A549 (cell line): ENCODE data around the gene ZBTB16. TPM values are rescaled to one million over a fixed set of nuclear protein-coding genes. Genes with fewer than 3 reads are reported as not detected.
A peak's percentile ranks its signal among the peaks of the same experiment; 100 is the strongest.

Source experiments
- ATAC-seq, 2 experiments: fragments of 200-7000 bp in 1 of 2; fragments of >200 bp in 1 of 2; cut with Nextera tagmentation in 1 of 2; cut with Tn5 transposase in 1 of 2; 3 replicates each; pipeline versions ENCODE4 v1.8.0 to v1.9.1; 2018 to 2020; ENCODE audit warnings: mild to moderate bottlenecking in 1 of 2, moderate library complexity in 1 of 2
- CTCF ChIA-PET: fragments of 300-600 bp; sonication (Branson Sonifier 250); formaldehyde crosslinking; extraction: SDS; loops from one replicate; lab custom pipeline; 2021; ENCODE audit warnings: antibody characterized with exemption, inconsistent platforms; lab: Yijun Ruan, JAX
- POLR2A ChIA-PET: fragments of 350-600 bp; formaldehyde crosslinking; extraction: SDS; loops from one replicate; lab custom pipeline; 2021; ENCODE audit warnings: antibody characterized with exemption, inconsistent platforms; lab: Yijun Ruan, JAX
- DNase-seq, 2 experiments: peaks; one replicate each; pipeline versions ENCODE4 v3.0.0 to v3.0.0-alpha.2; 2011 to 2016; ENCODE audit warnings: low read depth in 1 of 2, low spot score in 1 of 2
- FAIRE-seq: peaks from 2 replicates; lab custom pipeline; 2011; peaks lifted over from hg19 to GRCh38; lab: Jason Lieb, UNC
- H3K27ac ChIP-seq, 2 experiments: fragments of >200 bp; sonication (Bioruptor Twin); formaldehyde crosslinking; 3 replicates each; pipeline ENCODE4 v1.5.1; 2016 to 2017
- H3K4me1 ChIP-seq: fragments of >200 bp; sonication (Bioruptor Twin); formaldehyde crosslinking; 3 replicates; pipeline ENCODE4 v1.6.1; 2016
- H3K4me2 ChIP-seq: fragments of >200 bp; sonication (Bioruptor Twin); formaldehyde crosslinking; 3 replicates; pipeline ENCODE4 v1.6.1; 2016
- H3K4me3 ChIP-seq: fragments of >200 bp; sonication (Bioruptor Twin); formaldehyde crosslinking; 3 replicates; pipeline ENCODE4 v1.5.1; 2016
- H3K9me3 ChIP-seq: fragments of >200 bp; sonication (Bioruptor Twin); formaldehyde crosslinking; 3 replicates; pipeline ENCODE4 v1.6.1; 2016
- BHLHE40 ChIP-seq: IDR thresholded peaks from 2 replicates; pipeline ENCODE4 v1.6.1; 2012; ENCODE audit warnings: low read depth, low read length, inconsistent platforms
- CEBPB ChIP-seq, 2 experiments: fragments of >200 bp in 1 of 2; sonication (Bioruptor Twin) in 1 of 2; formaldehyde crosslinking in 1 of 2; IDR thresholded peaks; 2 replicates each; pipeline ENCODE4 v1.6.1; 2012 to 2016
- CHD2 ChIP-seq: fragments of 150-350 bp; IDR thresholded peaks from 2 replicates; pipeline ENCODE4 v1.6.1; 2014; ENCODE audit warnings: low read length; ENCODE audit not compliant: partially characterized antibody
- EHMT2 ChIP-seq: fragments of 200-600 bp; sonication (generic); IDR thresholded peaks from 2 replicates; pipeline ENCODE4 v1.6.1; 2016; ENCODE audit warnings: antibody characterized with exemption, low read depth, mild to moderate bottlenecking, moderate library complexity
- EP300 ChIP-seq, 2 experiments: fragments of >200 bp; sonication (Bioruptor Twin); formaldehyde crosslinking; IDR thresholded peaks; 2 replicates in 1 of 2; 3 replicates in 1 of 2; pipeline ENCODE4 v1.6.1; 2016 to 2017
- ESRRA ChIP-seq: fragments of 150-350 bp; IDR thresholded peaks from 2 replicates; pipeline ENCODE4 v1.6.1; 2014; ENCODE audit warnings: mild to moderate bottlenecking, low read length, borderline replicate concordance
- FOSB ChIP-seq: fragments of 250-450 bp; sonication (Bioruptor Pico); IDR thresholded peaks from 2 replicates; pipeline ENCODE4 v1.5.0; 2020; ENCODE audit warnings: mild to moderate bottlenecking, moderate library complexity
- FOSL2 ChIP-seq, 2 experiments: fragments of 450-650 bp in 1 of 2; fragments of >200 bp in 1 of 2; sonication (Bioruptor Twin) in 1 of 2; formaldehyde crosslinking; IDR thresholded peaks; 2 replicates each; pipeline versions ENCODE4 v1.5.0 to v1.6.1; 2016 to 2020; ENCODE audit warnings: mild to moderate bottlenecking in 1 of 2, moderate library complexity in 1 of 2
- GATA3 ChIP-seq: IDR thresholded peaks from 2 replicates; pipeline ENCODE4 v1.6.1; 2012; ENCODE audit warnings: borderline replicate concordance
- HOXA7 ChIP-seq: fragments of 250-450 bp; sonication (Bioruptor Pico); IDR thresholded peaks from 2 replicates; pipeline ENCODE4 v1.5.0; 2020; ENCODE audit warnings: mild to moderate bottlenecking, moderate library complexity
- JUN ChIP-seq, 2 experiments: fragments of >200 bp; sonication (Bioruptor Twin); formaldehyde crosslinking; IDR thresholded peaks; 2 replicates in 1 of 2; 3 replicates in 1 of 2; pipeline ENCODE4 v1.6.1; 2016 to 2017
- JUNB ChIP-seq: fragments of >200 bp; sonication (Bioruptor Twin); formaldehyde crosslinking; IDR thresholded peaks from 2 replicates; pipeline ENCODE4 v1.6.1; 2016
- KDM1A ChIP-seq: fragments of 200-600 bp; sonication (generic); IDR thresholded peaks from 2 replicates; pipeline ENCODE4 v1.6.1; 2016; ENCODE audit warnings: low read depth, mild to moderate bottlenecking
- NPAS2 ChIP-seq: fragments of 250-450 bp; sonication (Bioruptor Pico); IDR thresholded peaks from 2 replicates; pipeline ENCODE4 v1.8.0; 2022; ENCODE audit warnings: mild to moderate bottlenecking, moderate library complexity, borderline replicate concordance
- RNF2 ChIP-seq: fragments of 200-600 bp; sonication (generic); IDR thresholded peaks from 2 replicates; pipeline ENCODE4 v1.6.1; 2016; ENCODE audit warnings: low read depth, mild to moderate bottlenecking, antibody characterized with exemption, moderate library complexity, borderline replicate concordance
- SMC3 ChIP-seq: fragments of >200 bp; sonication (Bioruptor Twin); formaldehyde crosslinking; IDR thresholded peaks from 3 replicates; pipeline ENCODE4 v1.6.1; 2018; ENCODE audit warnings: inconsistent platforms
- SREBF2 ChIP-seq: fragments of 450-650 bp; IDR thresholded peaks from 2 replicates; pipeline ENCODE4 v1.6.1; 2014; ENCODE audit warnings: mild to moderate bottlenecking, moderate library complexity
- TP53 ChIP-seq: fragments of 250-450 bp; sonication (Bioruptor Pico); IDR thresholded peaks from 2 replicates; pipeline ENCODE4 v1.5.0; 2021; ENCODE audit warnings: mild to moderate bottlenecking, moderate library complexity
- ZC3H11A ChIP-seq: fragments of 450-650 bp; IDR thresholded peaks from 2 replicates; pipeline ENCODE4 v1.6.1; 2014; ENCODE audit warnings: antibody characterized with exemption, mild to moderate bottlenecking
- ZFP36 ChIP-seq: fragments of 450-650 bp; IDR thresholded peaks from 2 replicates; pipeline ENCODE4 v1.6.1; 2014; ENCODE audit warnings: borderline replicate concordance; ENCODE audit not compliant: partially characterized antibody
- WGBS: methylation state at CpG from one replicate; pipeline ENCODE4 v1.1.6; 2017; ENCODE audit errors: missing lambda C conversion rate; 5-methylcytosine and 5-hydroxymethylcytosine counted together
- polyA plus RNA-seq, 4 experiments: library from polyadenylated mRNA; depleted of rRNA in 3 of 4; stranded (reverse); fragments of >200 nt; fragmentation: RNase III in 1 of 4; extraction: RNeasy Plus Mini Kit Qiagen cat#74134 plus additional on column Dnase treatment in 1 of 4; gene quantifications; 2 replicates in 3 of 4; 3 replicates in 1 of 4; pipeline ENCODE4 v1.2.3, GENCODE V29; 2011 to 2017
- TF ChIP-seq, protein P1 (sequence below): fragments of 250-450 bp; sonication (Bioruptor Pico); IDR thresholded peaks from 2 replicates; pipeline ENCODE4 v1.5.0; 2020; ENCODE audit warnings: low read depth, mild to moderate bottlenecking, moderate library complexity
- TF ChIP-seq, protein P2 (sequence below): IDR thresholded peaks from 2 replicates; pipeline ENCODE4 v1.6.1; 2012; ENCODE audit warnings: low read depth, borderline replicate concordance
- TF ChIP-seq, protein P3 (sequence below): fragments of >200 bp; sonication (Bioruptor Twin); formaldehyde crosslinking; IDR thresholded peaks from 2 replicates; pipeline ENCODE4 v1.6.1; 2016
- TF ChIP-seq, protein P4 (sequence below): fragments of 200-600 bp; sonication (generic); IDR thresholded peaks from 2 replicates; pipeline ENCODE4 v1.6.1; 2016; ENCODE audit warnings: antibody characterized with exemption, mild to moderate bottlenecking, moderate library complexity
- TF ChIP-seq, protein P5 (sequence below): fragments of 250-450 bp; sonication (Bioruptor Pico); IDR thresholded peaks from 2 replicates; pipeline ENCODE4 v1.5.0; 2021; ENCODE audit warnings: mild to moderate bottlenecking, moderate library complexity, borderline replicate concordance
- TF ChIP-seq, protein P6 (sequence below): IDR thresholded peaks from 2 replicates; pipeline ENCODE4 v1.6.1; 2012

ZBTB16 gene
- polyA plus RNA-seq, 2 of the 4 experiments (the other 2 are of a cell fraction), result not detected

DNA sequence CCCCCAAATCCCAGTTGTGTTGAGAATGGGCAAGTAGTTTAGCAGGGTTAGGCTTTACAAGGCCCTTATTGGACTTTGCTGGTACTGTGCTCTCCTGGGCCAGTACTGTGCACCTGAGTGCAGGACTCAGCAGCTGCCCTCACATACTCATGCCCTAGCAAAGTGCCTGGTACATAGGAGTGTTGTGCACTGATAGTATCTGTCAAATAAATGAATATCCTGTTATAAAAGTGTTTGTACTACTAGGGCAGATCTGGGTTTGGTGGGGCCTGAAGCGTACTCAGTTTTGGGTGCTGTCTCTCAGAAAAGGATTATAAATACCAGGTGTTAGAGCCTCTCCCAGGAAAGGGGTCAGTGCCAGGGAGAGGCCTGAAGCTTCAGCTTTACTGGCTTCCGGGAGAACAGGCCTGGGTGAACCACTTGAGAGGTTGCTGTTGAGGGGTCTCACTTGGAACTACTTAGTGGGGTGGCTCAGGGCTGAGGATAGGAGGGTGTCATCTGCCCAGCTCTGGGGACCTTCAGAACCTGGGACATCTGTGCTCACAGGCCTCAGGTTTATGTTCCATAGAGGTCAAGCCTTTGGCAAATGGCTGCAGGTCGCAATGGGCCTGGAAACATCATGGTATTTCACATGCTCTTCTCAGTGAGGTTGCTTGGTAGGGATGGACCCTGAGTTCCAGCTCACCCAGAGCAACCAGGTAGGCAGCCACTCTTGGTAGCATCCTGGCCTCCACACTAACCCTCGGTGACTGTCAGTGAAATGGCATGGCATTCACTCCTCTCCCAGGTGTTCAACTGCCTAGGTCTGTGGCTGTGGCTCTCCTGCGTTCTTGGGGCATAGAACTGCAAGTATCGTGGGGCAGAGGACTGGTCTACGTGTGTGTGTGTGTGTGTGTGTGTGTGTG is 106.1 kb downstream of the ZBTB16 start:
- 60% methylated on average over 4 of the region's 7 CpGs for WGBS
- TF ChIP-seq SREBF2 (no peak), EP300 (IDR thresholded peaks at IDR 0.05) (no peak), HOXA7 (CRISPR knock-in tag) (no peak), BHLHE40 (no peak), ZFP36 (no peak), RNF2 (no peak), FOSL2 (IDR thresholded peaks at IDR 0.05) (no peak), FOSL2 (CRISPR knock-in tag; IDR thresholded peaks at IDR 0.05) (no peak), GATA3 (no peak), JUNB (no peak), ESRRA (no peak), ZC3H11A (no peak), CEBPB (IDR thresholded peaks at IDR 0.05) (no peak), EHMT2 (no peak), FOSB (CRISPR knock-in tag) (no peak), TP53 (CRISPR knock-in tag) (no peak)
- TF ChIP-seq, protein P1, sequence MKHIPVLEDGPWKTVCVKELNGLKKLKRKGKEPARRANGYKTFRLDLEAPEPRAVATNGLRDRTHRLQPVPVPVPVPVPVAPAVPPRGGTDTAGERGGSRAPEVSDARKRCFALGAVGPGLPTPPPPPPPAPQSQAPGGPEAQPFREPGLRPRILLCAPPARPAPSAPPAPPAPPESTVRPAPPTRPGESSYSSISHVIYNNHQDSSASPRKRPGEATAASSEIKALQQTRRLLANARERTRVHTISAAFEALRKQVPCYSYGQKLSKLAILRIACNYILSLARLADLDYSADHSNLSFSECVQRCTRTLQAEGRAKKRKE (CRISPR knock-in tag), result no peak
- TF ChIP-seq, protein P2, sequence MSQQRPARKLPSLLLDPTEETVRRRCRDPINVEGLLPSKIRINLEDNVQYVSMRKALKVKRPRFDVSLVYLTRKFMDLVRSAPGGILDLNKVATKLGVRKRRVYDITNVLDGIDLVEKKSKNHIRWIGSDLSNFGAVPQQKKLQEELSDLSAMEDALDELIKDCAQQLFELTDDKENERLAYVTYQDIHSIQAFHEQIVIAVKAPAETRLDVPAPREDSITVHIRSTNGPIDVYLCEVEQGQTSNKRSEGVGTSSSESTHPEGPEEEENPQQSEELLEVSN, result no peak
- TF ChIP-seq, protein P3, sequence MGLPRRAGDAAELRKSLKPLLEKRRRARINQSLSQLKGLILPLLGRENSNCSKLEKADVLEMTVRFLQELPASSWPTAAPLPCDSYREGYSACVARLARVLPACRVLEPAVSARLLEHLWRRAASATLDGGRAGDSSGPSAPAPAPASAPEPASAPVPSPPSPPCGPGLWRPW, result no peak
- Histone ChIP-seq H3K27ac (peak overlapping the region in 1 of 2 experiments; percentile 77; a peak in 1 of 6 replicates), H3K9me3 (no peaks in the 10 kb centered on the region), H3K4me1 (peaks cover 14% of the 10 kb centered on the region), H3K4me2 (no peak overlapping the region), H3K4me3 (no peak overlapping the region)
- ATAC-seq (no peak), FAIRE-seq (no peak), DNase-seq (no peak)
- ChIA-PET CTCF (no interaction called here), POLR2A (no interaction called here)

DNA sequence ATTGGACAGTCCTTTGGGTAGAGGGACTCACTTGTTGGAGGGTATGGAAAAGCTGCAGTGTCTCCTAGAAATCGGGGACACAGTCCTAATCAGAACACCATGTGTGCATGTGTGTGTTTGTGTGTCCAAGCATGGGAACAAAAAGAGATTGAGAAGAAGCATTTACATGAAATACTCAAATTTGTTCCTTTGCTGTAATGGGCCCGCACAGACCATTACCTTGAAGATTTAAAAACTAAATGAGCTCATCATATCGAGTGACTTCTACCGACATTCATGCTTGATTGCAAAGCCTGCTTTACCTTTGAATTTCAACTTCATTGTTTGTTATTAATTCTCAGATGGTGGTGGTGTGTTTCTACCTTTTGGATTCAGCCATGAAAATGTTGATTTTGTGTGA is 106.9 kb downstream of the ZBTB16 start:
- no peak for FAIRE-seq

More for the DNA sequence above, 106.9 kb downstream of the ZBTB16 start:
- POLR2A ChIA-PET, result no interaction called here
- peaks cover 13% of the 10 kb centered on the region for H3K4me1 ChIP-seq
- no peak overlapping the region for H3K4me2 ChIP-seq
- TF ChIP-seq, protein P4, sequence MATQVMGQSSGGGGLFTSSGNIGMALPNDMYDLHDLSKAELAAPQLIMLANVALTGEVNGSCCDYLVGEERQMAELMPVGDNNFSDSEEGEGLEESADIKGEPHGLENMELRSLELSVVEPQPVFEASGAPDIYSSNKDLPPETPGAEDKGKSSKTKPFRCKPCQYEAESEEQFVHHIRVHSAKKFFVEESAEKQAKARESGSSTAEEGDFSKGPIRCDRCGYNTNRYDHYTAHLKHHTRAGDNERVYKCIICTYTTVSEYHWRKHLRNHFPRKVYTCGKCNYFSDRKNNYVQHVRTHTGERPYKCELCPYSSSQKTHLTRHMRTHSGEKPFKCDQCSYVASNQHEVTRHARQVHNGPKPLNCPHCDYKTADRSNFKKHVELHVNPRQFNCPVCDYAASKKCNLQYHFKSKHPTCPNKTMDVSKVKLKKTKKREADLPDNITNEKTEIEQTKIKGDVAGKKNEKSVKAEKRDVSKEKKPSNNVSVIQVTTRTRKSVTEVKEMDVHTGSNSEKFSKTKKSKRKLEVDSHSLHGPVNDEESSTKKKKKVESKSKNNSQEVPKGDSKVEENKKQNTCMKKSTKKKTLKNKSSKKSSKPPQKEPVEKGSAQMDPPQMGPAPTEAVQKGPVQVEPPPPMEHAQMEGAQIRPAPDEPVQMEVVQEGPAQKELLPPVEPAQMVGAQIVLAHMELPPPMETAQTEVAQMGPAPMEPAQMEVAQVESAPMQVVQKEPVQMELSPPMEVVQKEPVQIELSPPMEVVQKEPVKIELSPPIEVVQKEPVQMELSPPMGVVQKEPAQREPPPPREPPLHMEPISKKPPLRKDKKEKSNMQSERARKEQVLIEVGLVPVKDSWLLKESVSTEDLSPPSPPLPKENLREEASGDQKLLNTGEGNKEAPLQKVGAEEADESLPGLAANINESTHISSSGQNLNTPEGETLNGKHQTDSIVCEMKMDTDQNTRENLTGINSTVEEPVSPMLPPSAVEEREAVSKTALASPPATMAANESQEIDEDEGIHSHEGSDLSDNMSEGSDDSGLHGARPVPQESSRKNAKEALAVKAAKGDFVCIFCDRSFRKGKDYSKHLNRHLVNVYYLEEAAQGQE, result no peak
- no peak for TF ChIP-seq EHMT2
- TF ChIP-seq, protein P5, sequence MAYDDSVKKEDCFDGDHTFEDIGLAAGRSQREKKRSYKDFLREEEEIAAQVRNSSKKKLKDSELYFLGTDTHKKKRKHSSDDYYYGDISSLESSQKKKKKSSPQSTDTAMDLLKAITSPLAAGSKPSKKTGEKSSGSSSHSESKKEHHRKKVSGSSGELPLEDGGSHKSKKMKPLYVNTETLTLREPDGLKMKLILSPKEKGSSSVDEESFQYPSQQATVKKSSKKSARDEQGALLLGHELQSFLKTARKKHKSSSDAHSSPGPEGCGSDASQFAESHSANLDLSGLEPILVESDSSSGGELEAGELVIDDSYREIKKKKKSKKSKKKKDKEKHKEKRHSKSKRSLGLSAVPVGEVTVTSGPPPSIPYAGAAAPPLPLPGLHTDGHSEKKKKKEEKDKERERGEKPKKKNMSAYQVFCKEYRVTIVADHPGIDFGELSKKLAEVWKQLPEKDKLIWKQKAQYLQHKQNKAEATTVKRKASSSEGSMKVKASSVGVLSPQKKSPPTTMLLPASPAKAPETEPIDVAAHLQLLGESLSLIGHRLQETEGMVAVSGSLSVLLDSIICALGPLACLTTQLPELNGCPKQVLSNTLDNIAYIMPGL (CRISPR knock-in tag), result no peak
- TF ChIP-seq NPAS2 (CRISPR knock-in tag), result no peak
- TF ChIP-seq KDM1A, result no peak
- no peak for TF ChIP-seq CHD2
- no peak for TF ChIP-seq JUN (IDR thresholded peaks at IDR 0.05)
- TF ChIP-seq SREBF2, result no peak
- no peak for TF ChIP-seq SMC3
- TF ChIP-seq, protein P6, sequence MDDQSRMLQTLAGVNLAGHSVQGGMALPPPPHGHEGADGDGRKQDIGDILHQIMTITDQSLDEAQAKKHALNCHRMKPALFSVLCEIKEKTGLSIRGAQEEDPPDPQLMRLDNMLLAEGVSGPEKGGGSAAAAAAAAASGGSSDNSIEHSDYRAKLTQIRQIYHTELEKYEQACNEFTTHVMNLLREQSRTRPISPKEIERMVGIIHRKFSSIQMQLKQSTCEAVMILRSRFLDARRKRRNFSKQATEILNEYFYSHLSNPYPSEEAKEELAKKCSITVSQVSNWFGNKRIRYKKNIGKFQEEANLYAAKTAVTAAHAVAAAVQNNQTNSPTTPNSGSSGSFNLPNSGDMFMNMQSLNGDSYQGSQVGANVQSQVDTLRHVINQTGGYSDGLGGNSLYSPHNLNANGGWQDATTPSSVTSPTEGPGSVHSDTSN, result no peak
- no peak for TF ChIP-seq EP300 (IDR thresholded peaks at IDR 0.05)
- TF ChIP-seq TP53 (CRISPR knock-in tag), result no peak
- ATAC-seq, result no peak
- CTCF ChIA-PET, result no interaction called here
- H3K9me3 ChIP-seq, result no peaks in the 10 kb centered on the region
- no peak overlapping the region; a peak in 1 of 6 replicates for H3K27ac ChIP-seq
- WGBS, result 53% methylated on average over 4 of the region's 4 CpGs
- DNase-seq, result no peak
- H3K4me3 ChIP-seq, result no peak overlapping the region
